GM18873 (cell line): ENCODE measurements around the gene UBALD1.
"Not testable (repeated sequence)": the region's sequence is repeated elsewhere in the genome, so short reads cannot be mapped to it uniquely, and the experiment has no call there.

ENCODE experiments used
- ATAC-seq: cut with Tn5 transposase; IDR thresholded peaks from one replicate; pipeline ENCODE4 v1.9.1; 2021; ENCODE audit warnings: mild to moderate bottlenecking, moderate library complexity, moderate number of reproducible peaks; ENCODE audit not compliant: unreplicated experiment, low FRiP score

Gene UBALD1

DNA sequence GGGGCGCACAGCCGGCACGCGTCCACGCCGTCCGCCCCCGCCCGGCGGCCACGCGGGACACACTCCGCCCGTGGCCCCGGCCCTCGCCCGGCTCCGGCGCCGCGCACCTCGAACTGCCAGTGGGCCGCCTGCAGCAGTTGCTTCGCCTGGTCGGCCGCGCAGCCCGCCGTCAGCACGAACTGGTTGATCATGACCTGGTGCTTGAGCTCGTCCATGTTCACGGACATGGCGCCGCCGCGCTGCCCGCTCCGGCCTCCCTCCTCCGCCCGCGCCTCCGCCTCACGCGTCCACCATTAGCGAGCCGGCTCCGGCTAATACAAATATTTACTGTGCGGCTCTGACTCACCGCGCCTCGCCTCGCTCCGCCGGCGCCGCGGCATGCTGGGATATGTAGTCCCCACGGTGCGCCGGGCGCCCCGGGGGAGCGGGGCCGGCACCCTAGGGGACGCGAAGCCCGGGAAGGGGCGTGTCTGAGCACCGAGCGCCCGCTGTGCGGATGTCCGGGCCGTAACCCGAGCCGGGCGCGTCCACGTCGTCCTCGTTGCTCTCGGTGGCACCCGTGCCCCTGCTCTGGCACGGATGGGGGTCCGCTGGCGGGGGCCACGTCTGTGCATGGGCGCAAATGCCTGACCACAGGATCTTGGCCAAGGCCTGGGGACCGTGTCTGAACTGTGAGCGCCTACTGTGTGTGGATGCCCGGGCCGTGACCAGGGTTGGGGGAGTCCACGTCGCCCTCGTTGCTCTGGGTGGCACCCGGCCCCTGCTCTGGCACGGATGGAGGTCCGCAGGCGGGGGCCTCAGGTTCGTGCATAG lies at the start of gene UBALD1:
Gene UBALD1 (minus strand): TSS at position 318 of the 813 bp plus-strand sequence. CDS start 91 bp downstream, at position 227.
- peak; percentile 40 for ATAC-seq

GRCh38 chr16:4663777-4664465 lies 49.2 kb upstream of the UBALD1 start:
- no peak for ATAC-seq

DNA sequence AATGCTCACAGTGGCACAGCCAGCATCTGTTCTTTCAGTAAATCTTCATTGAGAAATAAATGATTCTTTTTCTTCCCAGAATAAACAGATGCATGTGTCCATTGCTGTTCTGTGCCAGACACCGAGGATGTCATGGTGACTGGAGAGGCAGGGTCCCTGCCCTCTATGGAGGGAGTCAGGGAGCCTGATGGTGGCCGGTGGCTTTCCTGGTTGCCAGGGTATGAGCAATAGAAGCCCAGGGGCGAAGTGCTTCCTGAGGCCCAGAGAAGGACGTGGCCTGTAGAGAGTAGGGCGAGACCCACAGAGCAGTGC lies 48.7 kb upstream of the UBALD1 start:
- no peak for ATAC-seq

- ATAC-seq: no peak
Measured at GRCh38 chr16:4661661-4662060, 47.0 kb upstream of the UBALD1 start.

- no peak for ATAC-seq
Measured at GRCh38 chr16:4660454-4661007, 45.8 kb upstream of the UBALD1 start.

GRCh38 chr16:4659363-4660353 lies 45.0 kb upstream of the UBALD1 start:
- no peak for ATAC-seq

GRCh38 chr16:4656695-4657686 lies 42.3 kb upstream of the UBALD1 start:
- no peak for ATAC-seq

GRCh38 chr16:4656221-4656620 lies 41.5 kb upstream of the UBALD1 start:
- ATAC-seq: no peak

DNA sequence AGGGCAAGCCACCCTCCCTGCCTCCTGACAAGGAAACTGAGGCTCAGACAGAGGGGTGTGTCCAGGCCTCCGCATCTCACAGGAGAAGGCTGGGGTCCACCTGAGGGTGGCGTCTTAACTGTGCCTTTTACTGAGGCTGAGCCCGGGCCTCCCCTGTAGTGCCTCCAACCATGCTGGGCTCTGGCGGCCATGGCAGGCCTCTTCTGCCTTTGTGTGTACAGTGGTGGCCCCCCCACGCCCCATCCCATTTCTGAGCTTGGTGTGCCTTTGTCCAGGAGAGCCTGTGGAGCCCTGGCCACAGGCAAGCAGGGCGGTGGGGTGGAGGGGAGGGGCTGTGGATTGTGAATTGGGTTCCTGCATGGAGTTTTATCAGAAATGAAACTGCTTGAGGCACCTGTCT lies 41.1 kb upstream of the UBALD1 start:
- ATAC-seq: no peak

DNA sequence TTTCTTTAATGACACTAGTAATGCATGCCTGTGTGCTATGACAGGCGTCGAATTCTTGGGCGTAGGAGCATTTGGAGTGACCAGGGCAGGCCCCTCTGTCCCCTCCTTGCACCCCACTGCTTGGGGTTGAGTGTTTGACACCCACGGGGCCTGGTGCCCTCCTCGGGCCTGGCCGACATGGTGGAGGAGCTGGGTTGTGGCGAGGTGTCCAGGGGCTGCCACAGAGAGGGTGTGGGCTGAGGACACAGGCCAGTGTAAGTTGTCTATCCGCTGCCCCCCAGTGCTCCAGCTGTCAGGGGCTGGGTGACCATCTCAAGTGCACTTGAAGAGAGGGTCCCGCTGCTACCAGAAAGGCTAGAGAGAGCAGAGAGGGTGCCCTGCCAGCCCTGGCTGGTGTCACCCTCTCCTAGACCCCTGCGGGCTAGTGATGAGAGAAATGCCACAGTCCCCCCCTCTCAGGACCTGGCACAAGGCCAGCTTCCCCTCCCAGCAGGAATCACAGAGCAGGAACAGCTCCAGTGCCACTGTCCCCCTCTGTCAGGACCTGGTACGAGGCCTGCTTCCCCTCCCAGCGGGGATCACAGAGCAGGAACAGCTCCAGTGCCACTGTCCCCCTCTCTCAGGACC lies 40.4 kb upstream of the UBALD1 start:
- no peak for ATAC-seq

DNA sequence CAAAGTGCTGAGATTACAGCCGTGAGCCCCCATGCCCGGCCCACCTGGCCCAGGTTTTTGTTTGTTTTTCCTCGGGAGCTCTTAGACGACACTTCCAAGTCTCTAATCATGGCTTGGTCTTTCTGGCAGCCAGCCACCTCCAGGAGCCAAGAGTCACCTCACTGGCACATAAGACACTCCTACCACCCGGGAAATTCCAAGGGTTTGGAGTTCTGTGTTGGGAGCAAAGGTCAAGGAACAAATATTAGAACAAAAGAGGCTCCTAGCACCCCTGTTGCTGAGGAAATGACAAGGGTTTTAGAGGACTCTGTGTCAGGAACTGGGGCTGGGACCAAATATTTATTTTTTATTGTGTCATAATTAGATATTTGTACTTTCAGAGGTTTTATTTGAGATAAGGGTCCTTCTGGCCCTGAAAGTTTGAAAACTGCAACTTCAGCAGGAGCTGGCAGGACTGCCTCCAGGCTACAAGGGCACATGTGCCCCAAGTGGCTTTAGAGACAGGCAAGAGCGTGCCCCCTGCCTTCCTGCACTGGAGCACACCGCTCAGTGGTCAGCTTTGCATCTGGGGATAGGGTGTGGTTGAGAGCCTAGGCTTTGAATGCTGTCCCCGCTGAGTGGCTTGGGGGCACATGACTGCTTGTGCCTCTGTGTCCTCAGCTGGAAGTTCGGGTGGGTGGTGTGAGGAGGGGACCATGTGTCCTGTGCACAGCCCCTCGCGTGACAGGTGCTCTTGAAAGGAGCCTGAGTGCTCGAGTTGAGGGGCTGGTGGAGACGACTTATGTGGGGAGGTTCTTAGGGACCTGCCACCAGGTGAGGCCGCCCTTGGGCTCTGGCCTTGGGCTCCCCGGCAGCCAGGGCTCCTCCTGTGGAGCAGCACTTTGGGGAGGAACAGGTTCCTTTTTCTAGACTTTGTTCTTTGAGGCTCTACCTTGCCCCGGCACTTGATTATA lies 39.6 kb upstream of the UBALD1 start:
- no peak for ATAC-seq

- ATAC-seq: no peak
Measured at GRCh38 chr16:4652561-4652960, 37.9 kb upstream of the UBALD1 start.

DNA sequence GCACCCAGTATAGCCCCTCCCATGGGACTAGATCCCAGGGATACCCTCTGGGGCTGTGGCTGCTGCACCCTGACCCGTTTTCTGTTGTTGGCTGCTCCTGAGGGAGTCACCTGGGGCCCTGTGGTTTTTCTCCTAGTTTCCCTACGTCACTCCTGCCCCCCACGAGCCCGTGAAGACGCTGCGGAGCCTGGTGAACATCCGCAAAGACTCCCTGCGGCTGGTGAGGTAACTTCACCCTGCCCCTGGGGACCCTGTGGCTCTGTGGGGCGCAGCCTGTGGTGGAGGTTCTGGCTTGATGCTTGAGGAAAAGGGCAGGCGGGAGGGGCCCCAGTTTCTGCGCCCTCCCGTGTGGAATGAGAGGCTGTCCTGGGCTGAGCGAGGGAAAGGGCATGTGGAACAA lies 37.1 kb upstream of the UBALD1 start:
- no peak for ATAC-seq

GRCh38 chr16:4650443-4651074 lies 35.9 kb upstream of the UBALD1 start:
- ATAC-seq: not testable (repeated sequence)

GRCh38 chr16:4649744-4650442 lies 35.2 kb upstream of the UBALD1 start:
- no peak for ATAC-seq

DNA sequence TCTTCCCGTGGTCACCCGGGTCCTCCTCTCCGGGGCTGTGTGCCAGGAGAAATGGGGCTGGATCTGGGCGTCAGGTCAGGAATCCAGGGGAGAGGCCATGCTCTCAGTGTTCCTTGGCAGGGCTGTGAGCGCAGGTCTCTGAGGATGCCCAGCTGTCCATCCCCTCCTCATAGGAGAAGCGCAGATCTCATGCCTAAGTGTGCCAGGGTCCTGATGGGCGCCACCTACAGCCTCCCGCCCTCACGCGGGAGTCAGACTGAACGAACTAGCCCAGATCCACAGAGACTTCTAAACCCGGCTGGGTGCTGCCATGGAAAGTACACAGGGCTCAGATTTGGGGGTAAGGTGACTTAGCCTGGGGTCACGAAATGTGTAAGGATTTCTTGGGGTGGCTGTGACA lies 34.2 kb upstream of the UBALD1 start:
- ATAC-seq: no peak

DNA sequence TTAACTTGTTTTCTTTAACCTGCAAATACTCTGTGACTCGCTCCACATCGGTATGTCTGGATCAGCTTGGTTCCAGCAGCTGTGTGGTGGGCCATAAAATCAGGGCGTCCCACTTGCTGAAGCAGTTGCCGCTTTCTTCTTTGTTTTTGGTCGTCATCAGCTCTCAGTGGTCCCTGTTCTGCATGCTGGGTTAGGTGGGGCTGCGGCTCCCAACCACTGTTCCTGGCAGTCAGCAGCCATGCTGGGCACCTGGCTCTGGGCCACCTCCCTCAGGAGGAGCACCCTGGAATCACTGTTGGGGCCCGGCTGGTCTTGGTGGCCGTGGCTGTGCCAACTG lies 32.9 kb upstream of the UBALD1 start:
- no peak for ATAC-seq
